ENCODE measurements around the gene FOXG1.

The FOXG1 gene

GRCh38 chr14:28774764-28775735, 8.5 kb downstream of the FOXG1 start:
- DNase-seq (ENCODE audit: low read depth in 2 of 2): no peak

GRCh38 chr14:28776482-28777266, 10.1 kb downstream of the FOXG1 start:
- no peak for DNase-seq (ENCODE audit: low read depth in 2 of 2)

- no peak for DNase-seq (ENCODE audit: low read depth in 2 of 2)
Observed at GRCh38 chr14:28777471-28778137, 11.0 kb downstream of the FOXG1 start.

- no peak for DNase-seq (ENCODE audit: low read depth in 2 of 2)
Observed at GRCh38 chr14:28778138-28779117, 11.8 kb downstream of the FOXG1 start.

GRCh38 chr14:28779456-28779855, 12.9 kb downstream of the FOXG1 start:
- DNase-seq (ENCODE audit: low read depth in 2 of 2): no peak

GRCh38 chr14:28780843-28781820, 14.5 kb downstream of the FOXG1 start:
- DNase-seq (ENCODE audit: low read depth in 2 of 2): no peak

- DNase-seq (ENCODE audit: low read depth in 2 of 2): no peak
Observed at GRCh38 chr14:28782301-28782700, 15.7 kb downstream of the FOXG1 start.

- no peak for DNase-seq (ENCODE audit: low read depth in 2 of 2)
Observed at GRCh38 chr14:28783664-28784063, 17.1 kb downstream of the FOXG1 start.

- DNase-seq (ENCODE audit: low read depth in 2 of 2): no peak
Observed at GRCh38 chr14:28784096-28785048, 17.8 kb downstream of the FOXG1 start.

- no peak for DNase-seq (ENCODE audit: low read depth in 2 of 2)
Observed at GRCh38 chr14:28785096-28785952, 18.7 kb downstream of the FOXG1 start.

- no peak for DNase-seq (ENCODE audit: low read depth in 2 of 2)
Observed at GRCh38 chr14:28807518-28807917, 40.9 kb downstream of the FOXG1 start.

GRCh38 chr14:28813810-28814209, 47.2 kb downstream of the FOXG1 start:
- no peak for DNase-seq (ENCODE audit: low read depth in 2 of 2)
